HFFc6 (cell line): Measurements from ENCODE around the gene WNT3A. TPM values are rescaled to one million over a fixed set of nuclear protein-coding genes. Genes with fewer than 3 reads are reported as not detected.
"Not testable (repeated sequence)": the region's sequence is repeated elsewhere in the genome, so short reads cannot be mapped to it uniquely, and the experiment has no call there.

Experiments used
- DNase-seq: peaks from one replicate; pipeline ENCODE4 v3.0.0-alpha.2; 2018
- H3K27ac Mint-ChIP-seq: 2 replicates; pipeline ENCODE4 v1.8.0; 2020; ENCODE audit warnings: mild to moderate bottlenecking, mixed read lengths
- H3K27me3 Mint-ChIP-seq: 2 replicates; pipeline ENCODE4 v1.8.0; 2021; ENCODE audit warnings: mild to moderate bottlenecking, moderate library complexity, mixed read lengths; ENCODE audit not compliant: insufficient read depth
- H3K36me3 Mint-ChIP-seq: 2 replicates; pipeline ENCODE4 v1.8.0; 2021; ENCODE audit warnings: low read depth, mixed read lengths
- H3K4me1 Mint-ChIP-seq: 2 replicates; pipeline ENCODE4 v1.8.0; 2020; ENCODE audit warnings: low read depth, mixed read lengths
- H3K4me3 Mint-ChIP-seq: 2 replicates; pipeline ENCODE4 v1.8.0; 2020; ENCODE audit warnings: mild to moderate bottlenecking, moderate library complexity, mixed read lengths
- H3K9me3 Mint-ChIP-seq: 2 replicates; pipeline ENCODE4 v1.8.0; 2020; ENCODE audit warnings: mild to moderate bottlenecking, mixed read lengths
- CTCF ChIP-seq: fragments of 200-600 bp; sonication (generic); IDR thresholded peaks from 2 replicates; pipeline ENCODE4 v1.5.0; 2021; ENCODE audit warnings: antibody characterized with exemption, mild to moderate bottlenecking
- long read RNA-seq: library from polyadenylated mRNA; unstranded; transcript quantifications from one replicate; pipeline ENCODE4 v2.0.0, GENCODE V29; 2019
- total RNA-seq, 6 experiments: library from RNA; stranded (reverse); fragmentation: NEBNext Ultra II Directional; extraction: Animal tissue kit (Norgen Biotek cat#: 25700); gene quantifications; 2 replicates in 1 of 6; 3 replicates in 5 of 6; pipeline ENCODE4 v1.2.3, GENCODE V29; 2021

Gene WNT3A
- not detected for total RNA-seq
- long read RNA-seq: 0 reads

GRCh38 chr1:228006786-228007048 lies at the start of gene WNT3A:
Gene WNT3A, plus strand, starts transcription at chr1:228006998. Its CDS starts 131 bp downstream, at chr1:228007129.
- no peak for DNase-seq
- TF ChIP-seq CTCF: no peak
- Mint-ChIP-seq H3K27ac (no peak within 1 kb of the TSS), H3K9me3 (no peaks in the 10 kb centered on the region), H3K4me3 (no peak within 1 kb of the TSS), H3K4me1 (no peaks in the 10 kb centered on the region), H3K27me3 (peaks cover 48% of the 10 kb centered on the region), H3K36me3 (no peaks in the 10 kb centered on the region)

GRCh38 chr1:227958617-227959324 lies 48.0 kb upstream of the WNT3A start:
- Mint-ChIP-seq H3K4me1 (peaks cover 13% of the 10 kb centered on the region), H3K9me3 (no peaks in the 10 kb centered on the region; the same call in 1 of the 2 replicates), H3K27ac (no peak overlapping the region), H3K4me3 (no peak overlapping the region), H3K36me3 (no peaks in the 10 kb centered on the region), H3K27me3 (peaks cover 10% of the 10 kb centered on the region; the same call in 1 of the 2 replicates)
- TF ChIP-seq CTCF: no peak
- DNase-seq: no peak

- no peak overlapping the region for H3K4me3 Mint-ChIP-seq
- H3K27me3 Mint-ChIP-seq: peaks cover 13% of the 10 kb centered on the region; the same call in 1 of the 2 replicates
- no peaks in the 10 kb centered on the region for H3K36me3 Mint-ChIP-seq
- no peak for TF ChIP-seq CTCF
- peaks cover 8% of the 10 kb centered on the region for H3K4me1 Mint-ChIP-seq
- no peak overlapping the region for H3K27ac Mint-ChIP-seq
- no peaks in the 10 kb centered on the region for H3K9me3 Mint-ChIP-seq
- no peak for DNase-seq
These were observed 47.4 kb upstream of the WNT3A start for GRCh38 chr1:227959325-227959860.

GRCh38 chr1:227961651-227962466 lies 44.9 kb upstream of the WNT3A start:
- no peaks in the 10 kb centered on the region for H3K36me3 Mint-ChIP-seq
- H3K27ac Mint-ChIP-seq: no peak overlapping the region
- H3K9me3 Mint-ChIP-seq: no peaks in the 10 kb centered on the region
- DNase-seq: no peak
- peaks cover 13% of the 10 kb centered on the region; the same call in 1 of the 2 replicates for H3K27me3 Mint-ChIP-seq
- no peak overlapping the region for H3K4me3 Mint-ChIP-seq
- TF ChIP-seq CTCF: no peak
- peaks cover 8% of the 10 kb centered on the region for H3K4me1 Mint-ChIP-seq

GRCh38 chr1:227966733-227967132 lies 40.1 kb upstream of the WNT3A start:
- peak; percentile 50; the same call in 1 of the 2 replicates for TF ChIP-seq CTCF
- H3K9me3 Mint-ChIP-seq, H3K4me3 Mint-ChIP-seq, H3K27ac Mint-ChIP-seq, H3K36me3 Mint-ChIP-seq, H3K27me3 Mint-ChIP-seq: not testable (repeated sequence)
- DNase-seq: peak; percentile 42
- H3K4me1 Mint-ChIP-seq: peaks cover 11% of the 10 kb centered on the region
